WTC11 (cell line): Measurements from ENCODE around the gene NRXN3. TPM values are rescaled to one million over a fixed set of nuclear protein-coding genes. Genes with fewer than 3 reads are reported as not detected.

Experiments used
- ATAC-seq: fragments of 200-7000 bp; cut with Tn5 transposase; 2 replicates; pipeline ENCODE4 v1.10.0; 2021; ENCODE audit warnings: mild to moderate bottlenecking, moderate library complexity
- CTCF ChIA-PET: fragments of 300-600 bp; sonication (Branson Sonifier 250); formaldehyde crosslinking; loops from one replicate; lab custom pipeline; 2021; ENCODE audit warnings: antibody characterized with exemption; lab: Charles Lee
- POLR2A ChIA-PET: fragments of 350-600 bp; sonication (Branson Sonifier 250); formaldehyde crosslinking; loops from one replicate; lab custom pipeline; 2021; ENCODE audit warnings: antibody characterized with exemption; lab: Charles Lee
- DNase-seq: peaks from one replicate; pipeline ENCODE4 v3.0.0; 2021; ENCODE audit warnings: low spot score
- H3K27ac Mint-ChIP-seq: 2 replicates; pipeline ENCODE4 v1.8.0; 2021; ENCODE audit warnings: mixed read lengths
- H3K27me3 Mint-ChIP-seq: 2 replicates; pipeline ENCODE4 v1.8.0; 2021; ENCODE audit warnings: low read depth, mild to moderate bottlenecking, moderate library complexity, mixed read lengths
- H3K36me3 Mint-ChIP-seq: 2 replicates; pipeline ENCODE4 v1.8.0; 2021; ENCODE audit warnings: mixed read lengths
- H3K4me1 Mint-ChIP-seq: 2 replicates; pipeline ENCODE4 v1.8.0; 2022; ENCODE audit warnings: mixed read lengths
- H3K4me3 Mint-ChIP-seq: 2 replicates; pipeline ENCODE4 v1.8.0; 2021; ENCODE audit warnings: mild to moderate bottlenecking, moderate library complexity, mixed read lengths
- H3K9me3 Mint-ChIP-seq: 2 replicates; pipeline ENCODE4 v1.8.0; 2021; ENCODE audit warnings: mixed read lengths
- ATF6 ChIP-seq: sonication (generic); formaldehyde crosslinking; IDR thresholded peaks from 2 replicates; pipeline ENCODE4 v1.8.1; 2023; ENCODE audit warnings: mild to moderate bottlenecking, missing genetic modification reagents
- CBFB ChIP-seq: sonication (generic); formaldehyde crosslinking; IDR thresholded peaks from 2 replicates; pipeline ENCODE4 v1.8.1; 2022; ENCODE audit warnings: mild to moderate bottlenecking, low read depth, missing genetic modification reagents
- ESRRA ChIP-seq: sonication (generic); formaldehyde crosslinking; IDR thresholded peaks from 2 replicates; pipeline ENCODE4 v1.8.1; 2022; ENCODE audit warnings: mild to moderate bottlenecking, missing genetic modification reagents, borderline replicate concordance
- ETV6 ChIP-seq: sonication (generic); formaldehyde crosslinking; IDR thresholded peaks from 2 replicates; pipeline ENCODE4 v1.8.1; 2022; ENCODE audit warnings: mild to moderate bottlenecking, missing genetic modification reagents
- FOXJ3 ChIP-seq: sonication (generic); formaldehyde crosslinking; IDR thresholded peaks from 2 replicates; pipeline ENCODE4 v1.9.0; 2021; ENCODE audit warnings: missing genetic modification reagents, mild to moderate bottlenecking, borderline replicate concordance
- FOXP1 ChIP-seq: sonication (generic); formaldehyde crosslinking; IDR thresholded peaks from 2 replicates; pipeline ENCODE4 v1.8.0; 2022; ENCODE audit warnings: missing genetic modification reagents, mild to moderate bottlenecking, moderate library complexity, borderline replicate concordance
- HMGA2 ChIP-seq: fragments of 250-450 bp; sonication (Bioruptor Pico); IDR thresholded peaks from 2 replicates; pipeline ENCODE4 v1.4.0; 2021; ENCODE audit warnings: mild to moderate bottlenecking, moderate library complexity
- JAZF1 ChIP-seq: fragments of 250-450 bp; sonication (Bioruptor Pico); IDR thresholded peaks from 2 replicates; pipeline ENCODE4 v1.9.0; 2021; ENCODE audit warnings: moderate library complexity, mild to moderate bottlenecking, inconsistent platforms
- MXD4 ChIP-seq: fragments of 250-450 bp; sonication (Bioruptor Pico); IDR thresholded peaks from 2 replicates; pipeline ENCODE4 v1.8.0; 2021; ENCODE audit warnings: mild to moderate bottlenecking, moderate library complexity, borderline replicate concordance
- MYBL2 ChIP-seq: sonication (generic); formaldehyde crosslinking; IDR thresholded peaks from 2 replicates; pipeline ENCODE4 v1.8.1; 2023; ENCODE audit warnings: mild to moderate bottlenecking, moderate library complexity, missing genetic modification reagents
- NFATC4 ChIP-seq: fragments of 250-450 bp; sonication (Bioruptor Pico); IDR thresholded peaks from 2 replicates; pipeline ENCODE4 v1.9.0; 2021; ENCODE audit warnings: mild to moderate bottlenecking
- NR1H2 ChIP-seq: sonication (generic); formaldehyde crosslinking; IDR thresholded peaks from 2 replicates; pipeline ENCODE4 v1.9.0; 2021; ENCODE audit warnings: mild to moderate bottlenecking, moderate library complexity, missing genetic modification reagents
- PRRX2 ChIP-seq: fragments of 250-450 bp; sonication (Bioruptor Pico); IDR thresholded peaks from 2 replicates; pipeline ENCODE4 v1.8.0; 2021; ENCODE audit warnings: mild to moderate bottlenecking
- RORB ChIP-seq: fragments of 250-450 bp; sonication (Bioruptor Pico); IDR thresholded peaks from 2 replicates; pipeline ENCODE4 v1.9.0; 2021; ENCODE audit warnings: mild to moderate bottlenecking
- SMAD3 ChIP-seq: sonication (generic); formaldehyde crosslinking; IDR thresholded peaks from 2 replicates; pipeline ENCODE4 v1.8.0; 2022; ENCODE audit warnings: missing genetic modification reagents, mild to moderate bottlenecking, borderline replicate concordance
- TEAD1 ChIP-seq: sonication (generic); formaldehyde crosslinking; IDR thresholded peaks from 2 replicates; pipeline ENCODE4 v1.8.0; 2022; ENCODE audit warnings: mild to moderate bottlenecking, missing genetic modification reagents
- TP53 ChIP-seq: sonication (generic); formaldehyde crosslinking; IDR thresholded peaks from 2 replicates; pipeline ENCODE4 v1.8.1; 2023; ENCODE audit warnings: mild to moderate bottlenecking, missing genetic modification reagents
- ZBTB21 ChIP-seq: sonication (generic); formaldehyde crosslinking; IDR thresholded peaks from 2 replicates; pipeline ENCODE4 v1.8.1; 2023; ENCODE audit warnings: mild to moderate bottlenecking, missing genetic modification reagents, borderline replicate concordance
- ZBTB43 ChIP-seq: sonication (generic); formaldehyde crosslinking; IDR thresholded peaks from 2 replicates; pipeline ENCODE4 v1.8.1; 2023; ENCODE audit warnings: mild to moderate bottlenecking, missing genetic modification reagents
- ZNF138 ChIP-seq: sonication (generic); formaldehyde crosslinking; conservative IDR thresholded peaks from 2 replicates; pipeline ENCODE4 v1.8.1; 2022; ENCODE audit warnings: mild to moderate bottlenecking, moderate library complexity, missing genetic modification reagents
- ZNF416 ChIP-seq: fragments of 250-450 bp; sonication (Bioruptor Pico); IDR thresholded peaks from 2 replicates; pipeline ENCODE4 v1.9.0; 2021; ENCODE audit warnings: mild to moderate bottlenecking, inconsistent platforms
- total RNA-seq: library from RNA; stranded (reverse); gene quantifications from 3 replicates; pipeline ENCODE4 v1.2.3, GENCODE V29; 2021
- TF ChIP-seq, protein P1 (sequence below): sonication (generic); formaldehyde crosslinking; IDR thresholded peaks from 2 replicates; pipeline ENCODE4 v1.8.0; 2022; ENCODE audit warnings: missing genetic modification reagents
- TF ChIP-seq, protein P2 (sequence below): sonication (generic); formaldehyde crosslinking; IDR thresholded peaks from 2 replicates; pipeline ENCODE4 v1.8.1; 2023; ENCODE audit warnings: mild to moderate bottlenecking, missing genetic modification reagents, moderate library complexity
- TF ChIP-seq, protein P3 (sequence below): sonication (generic); formaldehyde crosslinking; IDR thresholded peaks from 2 replicates; pipeline ENCODE4 v1.8.1; 2022; ENCODE audit warnings: low read depth, missing genetic modification reagents, borderline replicate concordance
- TF ChIP-seq, protein P4 (sequence below): sonication (generic); formaldehyde crosslinking; IDR thresholded peaks from 2 replicates; pipeline ENCODE4 v1.8.1; 2022; ENCODE audit warnings: missing genetic modification reagents, borderline replicate concordance

NRXN3 gene
- total RNA-seq, 1 experiment from 2014 or later: 3.0 TPM

DNA sequence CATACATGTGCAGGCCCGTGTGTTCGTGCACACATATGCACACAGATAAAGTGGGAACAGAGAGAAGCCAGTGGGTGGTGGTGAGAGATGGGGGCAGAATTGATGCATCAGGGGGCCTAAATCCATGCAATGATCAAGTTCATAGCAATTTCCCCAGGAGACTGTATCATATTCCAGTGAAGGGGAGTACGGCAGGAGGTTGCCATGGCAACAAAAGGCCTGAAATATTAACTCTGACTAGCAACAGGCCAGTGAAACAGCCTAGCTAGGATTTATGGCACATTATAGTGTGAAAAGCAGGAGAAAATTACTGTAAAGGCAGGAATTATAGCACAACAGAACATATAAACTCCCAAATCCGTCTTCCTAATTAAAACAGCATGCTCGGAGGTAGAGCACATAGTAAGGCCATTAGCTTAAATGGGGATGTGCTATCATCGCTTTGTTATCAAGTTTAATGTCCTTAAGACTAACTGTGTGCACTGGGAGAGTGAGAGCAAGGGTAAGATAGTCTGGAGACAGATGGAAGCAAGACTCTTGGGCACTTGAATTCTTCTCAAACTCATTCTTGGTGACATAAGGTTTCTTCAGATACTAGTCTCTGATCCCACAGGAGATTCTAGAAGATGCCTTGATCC lies 1234.8 kb downstream of the NRXN3 start (continued):
- TF ChIP-seq, protein P1, sequence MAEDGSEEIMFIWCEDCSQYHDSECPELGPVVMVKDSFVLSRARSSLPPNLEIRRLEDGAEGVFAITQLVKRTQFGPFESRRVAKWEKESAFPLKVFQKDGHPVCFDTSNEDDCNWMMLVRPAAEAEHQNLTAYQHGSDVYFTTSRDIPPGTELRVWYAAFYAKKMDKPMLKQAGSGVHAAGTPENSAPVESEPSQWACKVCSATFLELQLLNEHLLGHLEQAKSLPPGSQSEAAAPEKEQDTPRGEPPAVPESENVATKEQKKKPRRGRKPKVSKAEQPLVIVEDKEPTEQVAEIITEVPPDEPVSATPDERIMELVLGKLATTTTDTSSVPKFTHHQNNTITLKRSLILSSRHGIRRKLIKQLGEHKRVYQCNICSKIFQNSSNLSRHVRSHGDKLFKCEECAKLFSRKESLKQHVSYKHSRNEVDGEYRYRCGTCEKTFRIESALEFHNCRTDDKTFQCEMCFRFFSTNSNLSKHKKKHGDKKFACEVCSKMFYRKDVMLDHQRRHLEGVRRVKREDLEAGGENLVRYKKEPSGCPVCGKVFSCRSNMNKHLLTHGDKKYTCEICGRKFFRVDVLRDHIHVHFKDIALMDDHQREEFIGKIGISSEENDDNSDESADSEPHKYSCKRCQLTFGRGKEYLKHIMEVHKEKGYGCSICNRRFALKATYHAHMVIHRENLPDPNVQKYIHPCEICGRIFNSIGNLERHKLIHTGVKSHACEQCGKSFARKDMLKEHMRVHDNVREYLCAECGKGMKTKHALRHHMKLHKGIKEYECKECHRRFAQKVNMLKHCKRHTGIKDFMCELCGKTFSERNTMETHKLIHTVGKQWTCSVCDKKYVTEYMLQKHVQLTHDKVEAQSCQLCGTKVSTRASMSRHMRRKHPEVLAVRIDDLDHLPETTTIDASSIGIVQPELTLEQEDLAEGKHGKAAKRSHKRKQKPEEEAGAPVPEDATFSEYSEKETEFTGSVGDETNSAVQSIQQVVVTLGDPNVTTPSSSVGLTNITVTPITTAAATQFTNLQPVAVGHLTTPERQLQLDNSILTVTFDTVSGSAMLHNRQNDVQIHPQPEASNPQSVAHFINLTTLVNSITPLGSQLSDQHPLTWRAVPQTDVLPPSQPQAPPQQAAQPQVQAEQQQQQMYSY (CRISPR knock-in tag): no peak
- no peak for TF ChIP-seq JAZF1
- TF ChIP-seq ZNF138 (CRISPR knock-in tag): no peak
- no peak for TF ChIP-seq ETV6
- TF ChIP-seq MXD4 (CRISPR knock-in tag): no peak
- no peak for TF ChIP-seq ESRRA
- TF ChIP-seq ZNF416 (CRISPR knock-in tag): no peak

DNA sequence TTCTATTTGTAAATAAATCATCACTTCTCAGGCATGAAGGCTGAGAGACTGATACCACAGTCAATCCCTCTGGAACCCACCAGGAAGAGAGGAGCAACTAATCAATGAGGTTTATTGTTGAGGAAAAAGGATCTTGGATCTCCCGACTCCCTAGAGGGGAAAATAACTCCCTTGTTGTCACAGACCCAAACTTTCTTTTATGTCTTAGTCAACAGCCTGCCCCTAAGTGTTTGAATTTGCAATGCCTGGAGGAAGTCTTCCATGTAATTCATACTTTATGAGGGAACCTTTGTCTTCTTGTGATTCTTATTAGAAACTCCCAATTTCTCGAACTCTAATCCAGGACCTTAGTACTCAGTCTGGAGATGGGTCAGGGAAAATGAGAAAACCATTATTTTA lies 1235.3 kb downstream of the NRXN3 start:
- H3K27me3 Mint-ChIP-seq: no peaks in the 10 kb centered on the region; the same call in 1 of the 2 replicates
- no peak for TF ChIP-seq ZBTB43 (CRISPR knock-in tag)
- no peak for TF ChIP-seq FOXJ3 (CRISPR knock-in tag)
- TF ChIP-seq PRRX2 (CRISPR knock-in tag): no peak
- no peak for TF ChIP-seq NR1H2 (CRISPR knock-in tag)
- TF ChIP-seq MYBL2 (CRISPR knock-in tag): no peak
- no peak for TF ChIP-seq CBFB (CRISPR knock-in tag)
- no peak for TF ChIP-seq ATF6
- no peak for TF ChIP-seq ETV6
- TF ChIP-seq HMGA2: no peak
- TF ChIP-seq NFATC4: no peak
- TF ChIP-seq ZBTB21 (CRISPR knock-in tag): no peak
- TF ChIP-seq, protein P2, sequence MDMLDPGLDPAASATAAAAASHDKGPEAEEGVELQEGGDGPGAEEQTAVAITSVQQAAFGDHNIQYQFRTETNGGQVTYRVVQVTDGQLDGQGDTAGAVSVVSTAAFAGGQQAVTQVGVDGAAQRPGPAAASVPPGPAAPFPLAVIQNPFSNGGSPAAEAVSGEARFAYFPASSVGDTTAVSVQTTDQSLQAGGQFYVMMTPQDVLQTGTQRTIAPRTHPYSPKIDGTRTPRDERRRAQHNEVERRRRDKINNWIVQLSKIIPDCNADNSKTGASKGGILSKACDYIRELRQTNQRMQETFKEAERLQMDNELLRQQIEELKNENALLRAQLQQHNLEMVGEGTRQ: no peak
- TF ChIP-seq ESRRA: no peak
- CTCF ChIA-PET: no interaction called here
- DNase-seq (no peak), ATAC-seq (no peak)
- POLR2A ChIA-PET: no interaction called here
- H3K27ac Mint-ChIP-seq: no peak overlapping the region
- H3K4me1 Mint-ChIP-seq: peaks cover 18% of the 10 kb centered on the region
- H3K36me3 Mint-ChIP-seq: peaks cover 2% of the 10 kb centered on the region; the same call in 1 of the 2 replicates
- H3K9me3 Mint-ChIP-seq: peaks cover 10% of the 10 kb centered on the region
- no peak overlapping the region for H3K4me3 Mint-ChIP-seq

GRCh38 chr14:79407572-79407971 lies 1237.4 kb downstream of the NRXN3 start:
- peaks cover 18% of the 10 kb centered on the region for H3K4me1 Mint-ChIP-seq
- ATAC-seq: no peak
- H3K9me3 Mint-ChIP-seq: peaks cover 12% of the 10 kb centered on the region
- ChIA-PET CTCF (no interaction called here), POLR2A (no interaction called here)
- no peak overlapping the region for H3K27ac Mint-ChIP-seq
- H3K36me3 Mint-ChIP-seq: peaks cover 2% of the 10 kb centered on the region; the same call in 1 of the 2 replicates
- H3K4me3 Mint-ChIP-seq: no peak overlapping the region
- H3K27me3 Mint-ChIP-seq: no peaks in the 10 kb centered on the region; the same call in 1 of the 2 replicates
- no peak for DNase-seq
- TF ChIP-seq FOXP1 (no peak), PRRX2 (CRISPR knock-in tag) (no peak), SMAD3 (no peak), TP53 (CRISPR knock-in tag) (no peak), NR1H2 (CRISPR knock-in tag) (no peak), RORB (CRISPR knock-in tag) (no peak), TEAD1 (CRISPR knock-in tag) (no peak), ZNF416 (CRISPR knock-in tag) (no peak)
- TF ChIP-seq, protein P3, sequence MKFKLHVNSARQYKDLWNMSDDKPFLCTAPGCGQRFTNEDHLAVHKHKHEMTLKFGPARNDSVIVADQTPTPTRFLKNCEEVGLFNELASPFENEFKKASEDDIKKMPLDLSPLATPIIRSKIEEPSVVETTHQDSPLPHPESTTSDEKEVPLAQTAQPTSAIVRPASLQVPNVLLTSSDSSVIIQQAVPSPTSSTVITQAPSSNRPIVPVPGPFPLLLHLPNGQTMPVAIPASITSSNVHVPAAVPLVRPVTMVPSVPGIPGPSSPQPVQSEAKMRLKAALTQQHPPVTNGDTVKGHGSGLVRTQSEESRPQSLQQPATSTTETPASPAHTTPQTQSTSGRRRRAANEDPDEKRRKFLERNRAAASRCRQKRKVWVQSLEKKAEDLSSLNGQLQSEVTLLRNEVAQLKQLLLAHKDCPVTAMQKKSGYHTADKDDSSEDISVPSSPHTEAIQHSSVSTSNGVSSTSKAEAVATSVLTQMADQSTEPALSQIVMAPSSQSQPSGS (CRISPR knock-in tag): no peak
- TF ChIP-seq, protein P4, sequence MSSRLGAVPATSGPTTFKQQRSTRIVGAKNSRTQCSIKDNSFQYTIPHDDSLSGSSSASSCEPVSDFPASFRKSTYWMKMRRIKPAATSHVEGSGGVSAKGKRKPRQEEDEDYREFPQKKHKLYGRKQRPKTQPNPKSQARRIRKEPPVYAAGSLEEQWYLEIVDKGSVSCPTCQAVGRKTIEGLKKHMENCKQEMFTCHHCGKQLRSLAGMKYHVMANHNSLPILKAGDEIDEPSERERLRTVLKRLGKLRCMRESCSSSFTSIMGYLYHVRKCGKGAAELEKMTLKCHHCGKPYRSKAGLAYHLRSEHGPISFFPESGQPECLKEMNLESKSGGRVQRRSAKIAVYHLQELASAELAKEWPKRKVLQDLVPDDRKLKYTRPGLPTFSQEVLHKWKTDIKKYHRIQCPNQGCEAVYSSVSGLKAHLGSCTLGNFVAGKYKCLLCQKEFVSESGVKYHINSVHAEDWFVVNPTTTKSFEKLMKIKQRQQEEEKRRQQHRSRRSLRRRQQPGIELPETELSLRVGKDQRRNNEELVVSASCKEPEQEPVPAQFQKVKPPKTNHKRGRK (CRISPR knock-in tag): no peak
